ENCODE results near the gene PLPP3.

The PLPP3 gene

DNA sequence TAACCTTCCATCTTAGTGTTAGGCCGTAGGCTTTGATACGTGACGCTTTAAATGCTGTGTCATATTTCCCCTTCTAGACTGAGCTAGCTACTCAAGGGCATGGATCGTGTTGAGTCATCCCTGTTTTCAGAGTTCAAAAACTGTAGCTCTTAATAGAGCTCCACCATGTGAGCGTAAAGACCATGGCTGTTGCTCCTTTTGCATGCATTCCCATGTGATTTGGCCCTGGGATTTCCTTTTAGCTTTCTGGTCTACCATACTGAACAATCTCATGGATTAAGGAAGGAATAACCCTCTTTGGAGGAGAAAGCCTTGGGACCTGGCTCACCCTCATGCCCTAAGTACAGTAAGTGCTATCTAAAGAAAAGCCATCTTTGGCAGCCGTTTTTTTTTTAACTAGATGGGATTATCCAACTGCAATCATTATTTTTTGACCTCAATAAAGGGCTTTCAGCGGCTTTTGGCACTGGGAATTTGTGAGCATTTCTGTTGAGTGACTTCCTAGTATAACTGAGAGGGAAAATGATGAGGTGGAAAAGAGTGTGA is 76.6 kb downstream of the PLPP3 start (continued):
- TF ChIP-seq, protein P1, sequence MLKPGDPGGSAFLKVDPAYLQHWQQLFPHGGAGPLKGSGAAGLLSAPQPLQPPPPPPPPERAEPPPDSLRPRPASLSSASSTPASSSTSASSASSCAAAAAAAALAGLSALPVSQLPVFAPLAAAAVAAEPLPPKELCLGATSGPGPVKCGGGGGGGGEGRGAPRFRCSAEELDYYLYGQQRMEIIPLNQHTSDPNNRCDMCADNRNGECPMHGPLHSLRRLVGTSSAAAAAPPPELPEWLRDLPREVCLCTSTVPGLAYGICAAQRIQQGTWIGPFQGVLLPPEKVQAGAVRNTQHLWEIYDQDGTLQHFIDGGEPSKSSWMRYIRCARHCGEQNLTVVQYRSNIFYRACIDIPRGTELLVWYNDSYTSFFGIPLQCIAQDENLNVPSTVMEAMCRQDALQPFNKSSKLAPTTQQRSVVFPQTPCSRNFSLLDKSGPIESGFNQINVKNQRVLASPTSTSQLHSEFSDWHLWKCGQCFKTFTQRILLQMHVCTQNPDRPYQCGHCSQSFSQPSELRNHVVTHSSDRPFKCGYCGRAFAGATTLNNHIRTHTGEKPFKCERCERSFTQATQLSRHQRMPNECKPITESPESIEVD (tag by site-specific recombination; IDR thresholded peaks at IDR 0.05), result no peak
- no peak for TF ChIP-seq EGR2 (tag by site-specific recombination; IDR thresholded peaks at IDR 0.05; ENCODE audit: low read depth)
- no peak for TF ChIP-seq MEIS1 (CRISPR knock-in tag; IDR thresholded peaks at IDR 0.05; ENCODE audit: borderline replicate concordance)
- TF ChIP-seq KLF16 (tag by site-specific recombination; IDR thresholded peaks at IDR 0.05), result no peak

DNA sequence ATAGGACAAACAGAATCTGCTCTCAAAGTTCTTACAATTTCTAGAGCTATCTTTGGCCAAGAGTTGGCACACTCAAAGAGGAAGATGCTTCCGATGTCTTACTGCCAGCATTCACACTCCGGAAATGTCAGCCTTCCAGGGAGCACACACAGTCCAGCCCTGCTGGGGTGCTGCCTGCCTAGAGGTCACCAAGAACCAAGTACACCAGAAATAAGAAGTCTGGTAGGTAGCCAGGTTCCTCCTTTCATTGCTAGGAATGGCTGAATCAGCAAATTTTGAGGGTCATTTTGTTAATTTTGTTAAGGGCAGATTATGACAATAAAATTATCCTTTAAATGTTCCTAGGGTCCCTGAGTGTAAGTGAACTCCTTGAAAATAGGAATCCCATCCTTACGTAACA is 77.5 kb downstream of the PLPP3 start:
- H3K4me1 ChIP-seq (ENCODE audit: control insufficient read depth, insufficient read depth, low read length), result peaks cover 9% of the 10 kb centered on the region; the same call in 1 of the 2 replicates
- no peak overlapping the region for H3K27ac ChIP-seq (ENCODE audit: extremely low read depth, low read depth, low read length)
- POLR2A ChIA-PET, result no interaction called here
- H3K36me3 ChIP-seq (ENCODE audit: control insufficient read depth in 2 of 2, insufficient read depth in 1 of 2, low read length in 2 of 2), result peaks cover 0 to 34% of the 10 kb centered on the region in 2 experiments; a peak in 2 of 3 replicates
- no peaks in the 10 kb centered on the region for H3K9me3 ChIP-seq (ENCODE audit: control insufficient read depth, insufficient read depth, low read depth, low read length)
- no peak overlapping the region for H3K4me3 ChIP-seq (ENCODE audit: low read depth, low read length)
- CTCF ChIA-PET, result no interaction called here
- no peak for TF ChIP-seq OSR2 (tag by site-specific recombination; IDR thresholded peaks at IDR 0.05)
- TF ChIP-seq ZSCAN16 (tag by site-specific recombination; IDR thresholded peaks at IDR 0.05), result no peak
- TF ChIP-seq, protein P2, sequence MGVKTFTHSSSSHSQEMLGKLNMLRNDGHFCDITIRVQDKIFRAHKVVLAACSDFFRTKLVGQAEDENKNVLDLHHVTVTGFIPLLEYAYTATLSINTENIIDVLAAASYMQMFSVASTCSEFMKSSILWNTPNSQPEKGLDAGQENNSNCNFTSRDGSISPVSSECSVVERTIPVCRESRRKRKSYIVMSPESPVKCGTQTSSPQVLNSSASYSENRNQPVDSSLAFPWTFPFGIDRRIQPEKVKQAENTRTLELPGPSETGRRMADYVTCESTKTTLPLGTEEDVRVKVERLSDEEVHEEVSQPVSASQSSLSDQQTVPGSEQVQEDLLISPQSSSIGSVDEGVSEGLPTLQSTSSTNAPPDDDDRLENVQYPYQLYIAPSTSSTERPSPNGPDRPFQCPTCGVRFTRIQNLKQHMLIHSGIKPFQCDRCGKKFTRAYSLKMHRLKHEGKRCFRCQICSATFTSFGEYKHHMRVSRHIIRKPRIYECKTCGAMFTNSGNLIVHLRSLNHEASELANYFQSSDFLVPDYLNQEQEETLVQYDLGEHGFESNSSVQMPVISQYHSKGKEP (tag by site-specific recombination; IDR thresholded peaks at IDR 0.05), result no peak

DNA sequence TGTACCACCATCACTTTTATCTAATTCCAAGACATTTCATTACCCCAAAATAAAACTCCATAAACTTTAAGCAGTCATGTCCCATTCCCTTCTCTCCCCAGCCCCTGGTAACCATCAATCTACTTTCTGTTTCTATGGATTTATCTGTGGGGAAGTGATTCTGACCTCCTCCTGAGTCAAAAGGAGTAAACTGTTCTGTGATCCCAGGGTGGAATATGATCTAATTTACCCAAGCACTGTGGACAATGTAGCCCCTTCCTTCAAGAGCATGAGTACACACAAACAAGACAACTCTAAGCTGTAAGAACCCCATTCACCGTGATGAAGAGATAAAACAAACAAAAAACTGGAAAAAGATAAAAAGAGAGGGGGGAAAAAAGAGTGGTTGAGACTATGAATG is 77.9 kb downstream of the PLPP3 start:
- Histone ChIP-seq H3K4me3 (ENCODE audit: low read depth, low read length) (no peak overlapping the region), H3K9me3 (ENCODE audit: control insufficient read depth, insufficient read depth, low read depth, low read length) (no peaks in the 10 kb centered on the region), H3K4me1 (ENCODE audit: control insufficient read depth, insufficient read depth, low read length) (peaks cover 9% of the 10 kb centered on the region; the same call in 1 of the 2 replicates), H3K27ac (ENCODE audit: extremely low read depth, low read depth, low read length) (no peak overlapping the region), H3K36me3 (ENCODE audit: control insufficient read depth in 2 of 2, insufficient read depth in 1 of 2, low read length in 2 of 2) (peaks cover 0 to 33% of the 10 kb centered on the region in 2 experiments; a peak in 2 of 3 replicates)
- POLR2A ChIA-PET, result no interaction called here
- CTCF ChIA-PET, result no interaction called here
- TF ChIP-seq ZNF391 (tag by site-specific recombination; IDR thresholded peaks at IDR 0.05; ENCODE audit: borderline replicate concordance, low read depth) (no peak), ZNF211 (tag by site-specific recombination; IDR thresholded peaks at IDR 0.05; ENCODE audit: low read depth) (no peak), ZNF2 (tag by site-specific recombination; IDR thresholded peaks at IDR 0.05) (no peak), ZNF184 (tag by site-specific recombination; IDR thresholded peaks at IDR 0.05) (no peak), ZNF24 (tag by site-specific recombination; IDR thresholded peaks at IDR 0.05) (no peak)
- TF ChIP-seq, protein P3, sequence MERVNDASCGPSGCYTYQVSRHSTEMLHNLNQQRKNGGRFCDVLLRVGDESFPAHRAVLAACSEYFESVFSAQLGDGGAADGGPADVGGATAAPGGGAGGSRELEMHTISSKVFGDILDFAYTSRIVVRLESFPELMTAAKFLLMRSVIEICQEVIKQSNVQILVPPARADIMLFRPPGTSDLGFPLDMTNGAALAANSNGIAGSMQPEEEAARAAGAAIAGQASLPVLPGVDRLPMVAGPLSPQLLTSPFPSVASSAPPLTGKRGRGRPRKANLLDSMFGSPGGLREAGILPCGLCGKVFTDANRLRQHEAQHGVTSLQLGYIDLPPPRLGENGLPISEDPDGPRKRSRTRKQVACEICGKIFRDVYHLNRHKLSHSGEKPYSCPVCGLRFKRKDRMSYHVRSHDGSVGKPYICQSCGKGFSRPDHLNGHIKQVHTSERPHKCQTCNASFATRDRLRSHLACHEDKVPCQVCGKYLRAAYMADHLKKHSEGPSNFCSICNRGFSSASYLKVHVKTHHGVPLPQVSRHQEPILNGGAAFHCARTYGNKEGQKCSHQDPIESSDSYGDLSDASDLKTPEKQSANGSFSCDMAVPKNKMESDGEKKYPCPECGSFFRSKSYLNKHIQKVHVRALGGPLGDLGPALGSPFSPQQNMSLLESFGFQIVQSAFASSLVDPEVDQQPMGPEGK (tag by site-specific recombination; IDR thresholded peaks at IDR 0.05), result no peak

Data from HEK293 (cell line).